Smooth muscle cell (in vitro differentiated cells): Measurements from ENCODE around the gene PABPC1L2A. TPM values are rescaled to one million over a fixed set of nuclear protein-coding genes. Genes with fewer than 3 reads are reported as not detected.
A peak's percentile ranks its signal among the peaks of the same experiment; 100 is the strongest.
"Not testable (repeated sequence)": the region's sequence is repeated elsewhere in the genome, so short reads cannot be mapped to it uniquely, and the experiment has no call there.

ENCODE experiments used
- DNase-seq: peaks from one replicate; lab custom pipeline; 2025; ENCODE audit not compliant: unreplicated experiment; lab: John Stamatoyannopoulos, UW
- H2AFZ ChIP-seq: fragments of 200-600 bp; sonication (generic); 2 replicates; pipeline ENCODE4 v1.6.0; 2016; ENCODE audit warnings: antibody characterized with exemption, low read depth, mild to moderate bottlenecking
- H3F3A ChIP-seq: fragments of 200-600 bp; sonication (generic); 2 replicates; pipeline ENCODE4 v1.6.0; 2017; ENCODE audit warnings: antibody characterized with exemption, low read depth
- H3K27ac ChIP-seq: fragments of 200-600 bp; sonication (generic); 2 replicates; pipeline ENCODE4 v1.5.1; 2016; ENCODE audit warnings: low read depth, mild to moderate bottlenecking
- H3K27me3 ChIP-seq: fragments of 200-600 bp; sonication (generic); 2 replicates; pipeline ENCODE4 v1.6.1; 2016; ENCODE audit warnings: low read depth, mild to moderate bottlenecking
- H3K36me3 ChIP-seq: fragments of 200-600 bp; sonication (generic); 2 replicates; pipeline ENCODE4 v1.5.1; 2016; ENCODE audit warnings: low read depth
- H3K4me1 ChIP-seq: fragments of 200-600 bp; sonication (generic); 2 replicates; pipeline ENCODE4 v1.5.1; 2016; ENCODE audit warnings: low read depth
- H3K4me2 ChIP-seq: fragments of 200-600 bp; sonication (generic); 2 replicates; pipeline ENCODE4 v1.6.0; 2016; ENCODE audit warnings: mild to moderate bottlenecking
- H3K4me3 ChIP-seq: fragments of 200-600 bp; sonication (generic); 2 replicates; pipeline ENCODE4 v1.5.1; 2016; ENCODE audit warnings: mild to moderate bottlenecking
- H3K79me2 ChIP-seq: fragments of 200-600 bp; sonication (generic); 2 replicates; pipeline ENCODE4 v1.6.0; 2016; ENCODE audit warnings: low read depth, mild to moderate bottlenecking
- H3K9ac ChIP-seq: fragments of 200-600 bp; sonication (generic); 2 replicates; pipeline ENCODE4 v1.6.0; 2016; ENCODE audit warnings: low read depth
- H3K9me3 ChIP-seq: fragments of 200-600 bp; sonication (generic); replicated peaks from 2 replicates; pipeline ENCODE4 v1.5.1; 2016; ENCODE audit warnings: low read depth
- H4K20me1 ChIP-seq: fragments of 200-600 bp; sonication (generic); 2 replicates; pipeline ENCODE4 v1.6.0; 2016; ENCODE audit warnings: low read depth
- WGBS: methylation state at CpG from one replicate; pipeline ENCODE4 v1.1.7; 2016; ENCODE audit warnings: low lambda C conversion rate; 5-methylcytosine and 5-hydroxymethylcytosine counted together
- polyA plus RNA-seq: library from polyadenylated mRNA; unstranded; fragments of >200 nt; fragmentation: Nextera tagmentation; extraction: Ambion mirVana; gene quantifications from 2 replicates; pipeline ENCODE4 v1.2.1, GENCODE V29; 2016
- total RNA-seq: library from RNA; depleted of rRNA; stranded (reverse); fragments of >200 nt; gene quantifications from 2 replicates; pipeline ENCODE4 v1.2.3, GENCODE V29; 2014
- TF ChIP-seq, protein P1 (sequence below): fragments of 200-600 bp; sonication (generic); IDR thresholded peaks from 2 replicates; pipeline ENCODE4 v1.5.1; 2017; ENCODE audit warnings: borderline replicate concordance, mild to moderate bottlenecking, antibody characterized with exemption; ENCODE audit not compliant: insufficient read depth, poor library complexity, severe bottlenecking

The PABPC1L2A gene
- total and polyA plus RNA-seq, 2 experiments from 2014 or later: not detected

DNA sequence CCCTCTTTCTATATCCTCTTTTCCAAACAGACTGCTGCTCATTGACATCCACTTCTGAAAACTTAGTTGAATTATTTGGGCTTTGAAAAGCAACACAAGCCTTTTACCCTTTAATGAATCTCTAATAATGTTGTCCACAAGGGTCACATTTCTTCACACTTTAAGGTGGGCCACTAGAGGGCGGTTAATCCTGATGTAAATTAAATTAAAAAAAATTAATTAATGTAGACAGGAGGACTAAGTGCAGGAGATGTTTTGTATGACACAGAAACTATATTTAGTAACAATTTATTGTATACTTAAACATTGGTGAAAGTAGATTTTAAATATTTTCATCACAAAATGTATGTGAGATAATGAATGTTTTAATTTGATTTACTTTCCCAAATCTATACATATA is 7.5 kb upstream of the PABPC1L2A start:
- H3K4me3 ChIP-seq: not testable (repeated sequence)
- TF ChIP-seq, protein P1, sequence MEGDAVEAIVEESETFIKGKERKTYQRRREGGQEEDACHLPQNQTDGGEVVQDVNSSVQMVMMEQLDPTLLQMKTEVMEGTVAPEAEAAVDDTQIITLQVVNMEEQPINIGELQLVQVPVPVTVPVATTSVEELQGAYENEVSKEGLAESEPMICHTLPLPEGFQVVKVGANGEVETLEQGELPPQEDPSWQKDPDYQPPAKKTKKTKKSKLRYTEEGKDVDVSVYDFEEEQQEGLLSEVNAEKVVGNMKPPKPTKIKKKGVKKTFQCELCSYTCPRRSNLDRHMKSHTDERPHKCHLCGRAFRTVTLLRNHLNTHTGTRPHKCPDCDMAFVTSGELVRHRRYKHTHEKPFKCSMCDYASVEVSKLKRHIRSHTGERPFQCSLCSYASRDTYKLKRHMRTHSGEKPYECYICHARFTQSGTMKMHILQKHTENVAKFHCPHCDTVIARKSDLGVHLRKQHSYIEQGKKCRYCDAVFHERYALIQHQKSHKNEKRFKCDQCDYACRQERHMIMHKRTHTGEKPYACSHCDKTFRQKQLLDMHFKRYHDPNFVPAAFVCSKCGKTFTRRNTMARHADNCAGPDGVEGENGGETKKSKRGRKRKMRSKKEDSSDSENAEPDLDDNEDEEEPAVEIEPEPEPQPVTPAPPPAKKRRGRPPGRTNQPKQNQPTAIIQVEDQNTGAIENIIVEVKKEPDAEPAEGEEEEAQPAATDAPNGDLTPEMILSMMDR: peak; percentile 39

DNA sequence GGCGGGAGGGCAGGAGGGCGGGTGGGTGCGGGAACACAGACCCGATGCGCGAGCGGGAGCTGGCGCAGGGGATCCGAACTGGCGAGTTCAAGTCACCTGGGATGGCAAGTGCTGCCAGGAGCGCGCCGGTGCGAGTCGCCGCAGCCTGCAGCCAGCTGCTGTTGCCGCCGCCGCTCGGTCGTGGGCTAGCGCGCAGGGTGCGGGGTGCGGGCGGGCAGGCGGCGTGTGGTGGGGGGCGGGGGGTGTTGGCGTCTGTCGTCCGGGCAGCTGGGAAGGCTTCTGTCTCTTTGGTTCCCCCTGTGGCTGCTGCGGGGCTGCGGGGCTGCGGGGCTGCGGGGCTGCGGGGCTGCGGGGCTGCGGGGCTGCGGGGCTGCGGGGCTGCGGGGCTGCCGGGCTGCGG is 572 bp upstream of the PABPC1L2A start:
- not testable (repeated sequence) for H3K4me1 ChIP-seq, H3K79me2 ChIP-seq, H2AFZ ChIP-seq, H3K36me3 ChIP-seq, H3K4me2 ChIP-seq, H3K9ac ChIP-seq, H3F3A ChIP-seq, H3K4me3 ChIP-seq, DNase-seq, H3K9me3 ChIP-seq, H3K27ac ChIP-seq, H4K20me1 ChIP-seq
- H3K27me3 ChIP-seq: peaks cover 15% of the 10 kb centered on the region
- WGBS: no CpG with 5 or more reads among the region's 44 CpGs

More for the DNA sequence above, 7.5 kb upstream of the PABPC1L2A start:
- not testable (repeated sequence) for H3F3A ChIP-seq, H3K4me2 ChIP-seq, H3K27me3 ChIP-seq, H3K9me3 ChIP-seq, DNase-seq, H3K27ac ChIP-seq, H3K4me1 ChIP-seq, H3K9ac ChIP-seq, H3K36me3 ChIP-seq, H3K79me2 ChIP-seq, H4K20me1 ChIP-seq, H2AFZ ChIP-seq
- 5% methylated on average over 1 of the region's 1 CpG for WGBS

DNA sequence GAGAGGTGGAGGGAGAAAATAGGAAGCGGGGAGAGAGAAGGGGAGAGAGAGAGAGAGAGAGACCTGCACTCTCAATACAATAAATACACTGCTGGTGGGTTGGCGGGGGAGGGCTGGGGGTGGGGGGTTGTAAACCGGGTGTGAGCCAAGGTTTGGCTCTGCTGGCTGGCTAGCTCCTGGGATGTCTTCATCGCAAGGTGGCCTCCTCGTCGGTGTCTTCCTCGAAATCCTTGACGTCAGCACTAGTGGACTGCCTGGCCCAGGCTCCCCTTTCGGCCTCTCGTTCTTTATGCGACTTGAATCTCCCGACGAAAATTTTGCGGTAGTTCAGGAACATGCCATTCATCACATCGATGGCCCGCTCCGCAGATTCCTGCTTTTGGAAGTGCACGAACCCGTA is 715 bp downstream of the PABPC1L2A start:
- H3K9me3 ChIP-seq, H3K4me1 ChIP-seq, H4K20me1 ChIP-seq, H2AFZ ChIP-seq, H3K27ac ChIP-seq, H3K4me2 ChIP-seq, DNase-seq, H3K4me3 ChIP-seq, H3K79me2 ChIP-seq, H3K36me3 ChIP-seq, H3F3A ChIP-seq, H3K9ac ChIP-seq: not testable (repeated sequence)
- WGBS: no CpG with 5 or more reads among the region's 19 CpGs
- H3K27me3 ChIP-seq: peaks cover 16% of the 10 kb centered on the region

DNA sequence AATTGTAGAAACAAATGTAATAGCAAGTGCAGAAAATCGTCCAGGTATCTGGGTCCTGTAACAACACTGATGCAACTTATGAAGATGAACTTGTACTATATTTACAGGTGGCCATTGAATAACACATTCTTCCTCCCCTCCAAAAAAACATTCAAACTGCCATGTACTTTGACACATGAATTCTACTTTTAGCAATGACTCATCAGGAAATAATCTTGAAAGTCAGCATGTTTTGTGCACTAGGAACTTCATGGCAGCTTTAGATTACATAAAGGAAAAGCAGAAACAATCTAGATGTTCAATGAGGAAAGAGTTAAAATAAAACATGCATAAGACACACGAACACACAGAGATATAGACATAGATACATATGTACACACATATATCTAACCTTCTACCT is 2.5 kb downstream of the PABPC1L2A start:
- Histone ChIP-seq H3K9ac (no peak overlapping the region), H3K79me2 (no peaks in the 10 kb centered on the region), H3K27me3 (peaks cover 16% of the 10 kb centered on the region), H3K9me3 (no peaks in the 10 kb centered on the region), H3K36me3 (no peaks in the 10 kb centered on the region), H3K4me1 (no peaks in the 10 kb centered on the region), H3K27ac (no peak overlapping the region), H2AFZ (no peak overlapping the region), H3F3A (no peaks in the 10 kb centered on the region), H4K20me1 (no peaks in the 10 kb centered on the region), H3K4me2 (no peak overlapping the region), H3K4me3 (no peak overlapping the region)
- 47% methylated on average over 2 of the region's 2 CpGs for whole genome bisulfite sequencing
- no peak for DNase-seq
- TF ChIP-seq, protein P1: no peak
